ENCODE results near the gene RUNX1.
"Not testable (repeated sequence)": the region's sequence is repeated elsewhere in the genome, so short reads cannot be mapped to it uniquely, and the experiment has no call there.

The RUNX1 gene

DNA sequence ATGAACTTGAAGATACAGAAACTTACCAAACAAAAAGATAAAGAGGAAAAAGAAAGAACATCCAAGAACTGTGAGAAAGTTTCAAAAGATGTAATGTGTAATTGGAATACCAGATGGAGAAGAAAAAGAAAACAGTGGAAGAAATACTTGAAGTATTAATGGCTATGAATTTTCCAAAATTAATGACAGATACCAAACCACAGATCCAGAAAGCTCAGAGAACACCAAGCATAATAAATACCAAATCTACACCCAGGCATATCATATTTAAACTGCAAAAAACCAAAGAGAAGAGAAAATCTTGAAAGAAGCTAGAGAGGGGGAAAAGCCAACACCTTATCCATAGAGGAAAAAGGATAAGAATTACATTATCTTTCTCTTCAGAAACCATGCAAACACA lies 243.9 kb downstream of the RUNX1 start:
- DNase-seq (ENCODE audit: low read depth): no peak

DNA sequence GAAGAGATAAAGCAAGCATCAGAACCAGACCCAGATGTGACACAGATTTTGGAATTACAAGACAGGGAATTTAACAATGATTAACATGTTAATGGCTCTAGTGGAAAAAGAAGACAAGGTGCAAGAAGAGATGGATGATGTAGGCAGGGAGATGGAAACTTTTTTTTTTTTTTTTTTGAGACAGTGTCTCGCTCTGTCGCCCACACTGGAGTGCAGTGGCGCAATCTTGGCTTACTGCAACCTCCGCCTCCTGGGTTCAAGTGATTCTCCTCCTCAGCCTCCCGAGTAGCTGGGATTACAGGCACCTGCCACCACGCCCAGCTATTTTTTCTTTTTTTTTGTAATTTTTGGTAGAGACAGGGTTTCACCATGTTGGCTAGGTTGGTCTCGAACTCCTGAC lies 244.5 kb downstream of the RUNX1 start:
- DNase-seq (ENCODE audit: low read depth): not testable (repeated sequence)

DNA sequence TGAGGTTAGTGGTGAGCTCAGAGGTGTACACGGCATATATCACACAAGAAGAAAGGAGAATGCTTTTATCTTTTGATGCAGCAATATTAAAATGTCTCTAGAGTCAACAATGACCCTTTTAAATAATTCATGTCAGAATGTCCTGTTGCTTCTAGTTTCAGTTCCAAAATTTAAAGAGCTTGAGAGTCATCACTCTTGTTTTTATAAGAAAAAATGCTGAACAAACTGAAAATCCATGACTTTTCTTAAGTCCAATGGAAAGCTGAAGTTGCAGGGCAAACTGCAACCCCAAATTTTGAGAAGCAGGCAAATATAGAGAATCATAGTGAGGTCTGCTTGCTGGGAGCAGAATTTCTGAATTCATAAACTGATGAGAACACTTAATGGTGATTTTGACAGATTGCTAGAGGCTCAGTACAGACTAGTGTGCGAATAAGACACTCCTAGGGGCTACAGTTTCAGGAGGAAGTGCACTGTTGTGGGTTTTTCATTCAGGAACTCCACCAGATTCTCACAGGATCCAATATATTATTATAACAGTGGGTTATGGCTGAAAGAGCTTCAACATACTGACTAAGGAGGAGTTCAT lies 245.2 kb downstream of the RUNX1 start:
- DNase-seq (ENCODE audit: low read depth): no peak

DNA sequence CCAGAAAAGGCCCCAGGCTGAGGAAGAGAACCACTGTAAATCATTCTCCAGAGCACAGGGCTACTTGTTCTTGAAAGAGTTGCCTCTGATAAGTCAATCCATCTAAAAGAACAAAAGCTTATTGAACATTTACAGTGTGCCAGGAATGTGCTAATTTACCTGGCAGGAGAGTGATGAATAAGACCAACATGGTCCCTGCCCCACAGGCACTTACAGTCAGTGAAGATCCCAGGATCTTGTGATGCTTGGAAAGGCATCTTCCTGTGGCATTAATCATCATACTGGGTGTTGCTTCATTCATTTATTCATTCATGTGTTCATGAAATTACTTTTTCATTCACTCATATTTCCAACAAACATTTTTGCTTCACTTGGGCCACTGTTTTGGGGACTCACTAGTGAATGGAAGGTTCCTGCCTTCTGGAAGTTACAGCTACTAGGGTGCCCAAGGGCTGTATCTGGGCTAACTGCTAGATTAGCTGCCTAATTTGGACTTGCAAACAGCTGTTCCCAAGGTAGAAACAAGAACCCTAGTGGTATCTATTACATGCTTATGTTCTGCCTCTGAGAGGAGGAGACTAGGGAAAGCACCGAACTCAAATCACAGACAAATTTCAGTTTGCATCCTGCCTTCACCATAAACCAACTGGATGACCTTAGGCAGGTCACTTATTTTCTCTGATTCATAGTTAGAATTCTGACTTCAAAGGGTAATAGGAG lies 246.8 kb downstream of the RUNX1 start:
- no peak for DNase-seq (ENCODE audit: low read depth)

DNA sequence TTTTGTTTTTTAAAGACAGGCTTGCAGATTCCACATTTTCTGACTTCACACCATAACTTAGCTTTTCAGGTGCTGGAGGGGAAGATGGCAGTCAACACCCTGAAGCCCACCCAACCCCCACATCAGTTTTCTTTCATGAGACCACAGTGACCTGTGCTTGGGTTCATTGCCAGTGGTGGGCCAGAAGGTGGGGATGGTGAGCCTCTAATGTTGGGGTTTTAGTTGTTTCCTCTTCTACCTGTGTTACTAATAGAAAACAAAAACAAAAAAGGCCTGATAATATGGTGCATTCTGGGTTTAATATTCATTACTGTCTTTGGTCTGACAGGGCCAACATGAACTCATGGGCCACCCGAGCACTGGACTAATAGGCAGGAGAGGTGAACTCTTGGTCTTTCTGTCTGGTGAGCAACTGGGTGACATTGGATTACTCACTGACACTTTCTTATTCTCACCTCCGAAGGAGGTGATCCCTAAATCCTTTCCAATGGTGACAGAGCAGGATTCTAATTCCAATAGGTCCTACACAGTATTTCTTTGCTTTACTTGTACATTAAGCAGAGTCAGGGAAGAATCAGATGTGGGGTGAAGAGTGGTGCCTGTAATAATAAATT lies 247.5 kb downstream of the RUNX1 start:
- DNase-seq (ENCODE audit: low read depth): no peak

DNA sequence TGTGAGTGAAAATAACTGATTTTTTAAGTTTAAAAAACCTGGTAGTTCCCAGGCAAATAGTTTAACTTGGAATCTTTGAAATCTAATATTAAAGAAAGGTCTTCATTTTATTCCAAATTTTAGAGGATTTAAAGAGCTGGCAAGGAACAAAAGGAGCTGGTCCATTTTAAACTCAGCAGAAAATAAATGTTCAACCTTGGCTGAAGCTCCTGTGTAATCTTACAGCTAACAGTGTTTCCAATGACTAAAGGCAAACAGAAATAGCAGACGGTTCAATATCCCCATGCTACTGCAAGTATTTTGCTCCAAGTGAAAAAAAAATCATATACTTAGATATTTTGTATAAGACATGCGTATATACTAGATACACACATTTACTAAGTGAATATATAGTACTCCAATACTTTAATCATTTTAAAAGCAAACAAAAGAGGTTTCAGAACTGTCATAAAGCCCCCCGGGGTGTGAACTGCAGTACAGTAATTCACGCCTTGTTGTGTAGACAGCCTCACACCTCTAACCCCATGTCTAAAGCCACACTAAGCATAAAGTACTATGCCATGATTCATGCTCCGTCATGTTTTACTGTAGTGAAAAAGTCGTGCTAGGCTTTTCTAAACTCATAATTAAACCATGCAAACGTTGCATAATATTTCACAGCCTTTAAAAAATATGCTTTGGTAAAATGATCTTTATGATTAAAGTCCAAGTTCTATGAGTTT lies 248.1 kb downstream of the RUNX1 start:
- DNase-seq (ENCODE audit: low read depth): no peak

DNA sequence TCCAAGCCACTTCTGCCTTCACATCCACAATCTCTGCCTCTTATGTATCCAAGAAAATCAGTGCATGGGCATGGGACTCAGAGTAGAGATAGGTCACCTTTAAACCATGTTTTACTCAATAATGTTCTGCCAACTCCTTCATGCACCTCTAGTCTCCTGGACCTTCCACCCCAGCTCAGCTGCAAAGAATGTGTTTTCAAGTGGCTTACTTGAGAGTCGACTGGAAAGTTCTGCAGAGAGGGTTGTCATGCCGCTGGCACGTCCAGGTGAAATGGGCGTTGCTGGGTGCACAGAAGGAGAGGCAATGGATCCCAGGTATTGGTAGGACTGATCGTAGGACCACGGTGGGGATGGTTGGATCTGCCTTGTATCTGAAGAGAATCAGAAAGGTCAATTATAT lies 250.0 kb downstream of the RUNX1 start:
- no peak for DNase-seq (ENCODE audit: low read depth)

DNA sequence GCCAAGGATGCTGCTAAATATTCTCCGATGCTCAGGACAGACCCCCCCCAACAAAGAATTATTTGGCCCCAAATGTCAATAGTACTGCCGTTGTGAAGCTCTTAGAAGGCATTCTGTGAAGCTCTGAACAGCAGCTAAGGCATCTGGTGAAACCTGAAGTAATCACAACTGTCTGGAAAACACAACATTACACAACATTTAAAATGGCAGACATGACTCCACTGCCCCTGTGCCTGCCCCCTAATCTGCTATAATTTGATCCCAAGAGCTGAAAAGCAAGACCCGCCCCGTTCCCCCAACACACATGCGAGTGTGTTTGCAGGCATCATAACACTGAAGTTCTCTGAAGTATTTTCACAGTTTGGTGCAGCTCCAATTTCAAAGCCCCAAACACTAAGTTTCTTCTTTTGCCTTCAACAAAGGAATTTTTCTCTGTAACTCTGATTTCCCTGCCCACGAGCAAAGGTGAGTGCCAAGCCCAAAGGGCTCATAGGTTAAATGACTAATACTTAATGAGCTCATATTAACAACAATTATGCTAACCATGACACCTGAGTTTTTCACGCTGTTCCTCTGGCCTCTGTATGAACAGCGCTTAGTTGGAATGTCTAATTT lies 251.1 kb downstream of the RUNX1 start:
- no peak for DNase-seq (ENCODE audit: low read depth)

DNA sequence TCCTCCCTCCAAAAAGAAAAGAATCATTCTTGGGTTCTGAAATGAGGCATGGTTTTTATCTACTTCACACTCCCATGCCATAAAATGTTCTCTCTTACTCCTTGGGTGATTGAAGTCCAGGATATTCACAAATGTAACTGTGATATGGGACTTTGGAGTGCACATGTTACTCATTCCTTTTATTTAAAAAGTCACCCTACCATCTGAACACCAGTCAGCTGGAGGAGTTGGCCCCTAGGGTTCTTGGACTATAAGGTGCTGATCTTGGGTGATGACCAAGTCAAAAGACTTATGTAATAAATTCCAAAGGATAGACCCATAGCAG lies 251.9 kb downstream of the RUNX1 start:
- no peak for DNase-seq (ENCODE audit: low read depth)

DNA sequence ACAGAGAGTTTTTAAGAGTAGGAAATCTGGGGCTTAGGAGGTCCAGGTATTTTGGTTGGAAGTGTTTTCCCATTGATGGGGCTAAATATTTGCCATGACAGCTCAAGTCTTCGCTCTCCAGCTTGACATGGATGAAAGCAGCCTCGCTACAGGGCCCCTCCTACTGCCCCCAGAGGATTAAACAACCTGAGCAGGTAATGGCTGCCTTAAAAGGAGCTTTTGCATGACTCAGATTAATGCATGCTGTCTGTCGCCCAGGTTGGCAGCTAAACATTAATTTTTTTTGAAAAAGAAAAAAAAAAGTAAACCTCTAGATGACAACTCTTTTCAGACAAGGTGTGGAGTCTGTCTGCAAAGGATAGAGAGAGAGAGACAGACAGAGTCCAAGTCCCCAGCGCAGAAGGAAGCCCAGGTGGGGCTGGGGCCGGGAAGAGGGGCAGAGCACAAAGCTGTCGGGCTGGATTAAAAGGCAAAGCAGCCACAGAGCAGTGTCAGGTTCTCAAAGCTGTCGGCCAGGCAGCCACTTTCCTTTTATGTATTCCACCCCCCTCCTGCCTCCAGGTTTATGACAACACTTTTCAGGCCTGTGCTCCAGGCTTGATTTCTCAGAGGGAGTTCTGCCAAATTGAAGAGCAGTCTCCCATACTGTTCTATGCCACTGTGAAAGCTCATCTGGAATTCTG lies 252.4 kb downstream of the RUNX1 start:
- no peak for DNase-seq (ENCODE audit: low read depth)

DNA sequence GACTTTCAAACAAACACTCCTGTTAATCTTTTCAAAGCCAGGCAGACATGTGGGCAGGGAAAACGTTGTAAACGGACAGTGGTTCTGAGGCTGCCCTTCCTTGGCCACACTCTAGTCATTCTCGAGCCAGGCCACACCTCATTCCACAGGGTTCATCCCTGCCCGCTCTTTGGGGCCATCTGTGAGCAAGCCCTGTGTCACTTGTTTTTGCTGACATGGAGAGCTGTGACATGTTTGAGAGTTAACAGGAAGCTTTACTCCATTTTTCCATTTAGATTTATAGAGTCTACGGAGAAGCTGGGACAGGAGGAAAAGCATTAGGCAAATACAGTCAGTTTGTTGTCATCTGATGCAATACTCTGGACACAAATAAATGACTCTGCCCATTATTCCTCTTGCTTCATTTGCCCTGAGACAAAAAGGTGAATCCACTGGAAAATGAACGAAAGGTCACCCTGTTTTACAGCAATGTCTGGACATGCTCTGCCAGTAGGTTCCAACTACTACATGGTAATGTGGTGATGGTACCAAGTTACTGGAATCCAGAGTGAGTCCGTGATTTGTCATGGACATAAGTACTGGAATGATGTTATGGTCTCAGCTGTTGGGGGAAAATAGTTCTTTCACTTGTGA lies 253.4 kb downstream of the RUNX1 start:
- no peak for DNase-seq (ENCODE audit: low read depth)

DNA sequence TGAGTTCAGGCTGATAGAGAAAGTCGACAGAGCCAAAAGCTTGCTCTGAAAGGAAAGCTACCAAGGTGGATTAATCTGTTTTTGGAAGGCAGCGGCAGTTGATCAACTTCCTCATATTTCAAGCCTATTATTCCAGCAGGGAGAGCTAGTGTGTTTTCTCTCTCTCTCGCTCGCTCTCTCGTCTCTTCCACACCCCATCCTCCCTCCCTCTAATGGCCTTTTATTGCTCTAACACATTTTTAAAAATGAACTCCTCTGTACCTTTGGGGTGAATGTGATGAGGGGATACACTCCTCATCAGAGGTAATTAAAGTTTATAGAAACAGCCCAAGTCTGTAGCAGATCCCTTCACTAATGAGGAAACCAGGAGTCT lies 253.9 kb downstream of the RUNX1 start:
- DNase-seq (ENCODE audit: low read depth): no peak

DNA sequence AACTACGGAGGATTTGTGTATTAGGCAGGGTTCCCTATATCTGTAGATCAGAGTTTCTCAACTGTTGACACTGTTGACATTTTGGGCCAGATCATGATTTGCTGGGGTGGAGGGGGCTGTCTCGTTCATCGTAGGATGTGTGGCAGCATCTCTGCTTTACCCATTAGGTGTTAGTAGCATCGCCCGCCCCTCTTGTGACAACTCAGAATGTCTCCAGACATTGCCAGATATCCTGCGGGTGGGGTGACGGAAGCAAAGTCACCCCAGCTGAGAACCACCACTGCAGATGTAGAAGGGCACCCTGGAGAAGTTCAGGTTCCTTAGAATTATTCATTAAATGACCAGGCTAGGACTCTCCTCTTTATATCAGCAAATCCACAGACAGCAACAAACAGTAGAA lies 254.4 kb downstream of the RUNX1 start:
- no peak for DNase-seq (ENCODE audit: low read depth)

DNA sequence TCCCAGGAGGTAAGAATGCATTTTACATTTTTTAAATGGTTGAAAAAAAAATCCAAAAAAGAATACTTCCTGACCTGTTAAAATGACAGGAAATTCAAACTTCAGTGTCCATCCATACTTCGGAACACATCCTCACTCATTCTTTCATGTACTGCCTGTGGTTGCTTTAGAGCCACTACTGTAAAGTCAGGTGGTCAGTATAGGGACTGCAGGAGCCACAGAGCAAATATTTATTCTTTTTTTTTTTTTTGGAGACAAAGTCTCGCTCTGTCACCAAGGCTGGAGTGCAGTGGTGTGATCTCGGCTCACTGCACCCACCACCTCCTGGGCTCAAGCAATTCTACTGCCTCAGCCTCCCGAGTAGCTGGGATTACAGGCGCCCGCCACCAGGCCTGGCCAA lies 255.6 kb downstream of the RUNX1 start:
- DNase-seq (ENCODE audit: low read depth): no peak

DNA sequence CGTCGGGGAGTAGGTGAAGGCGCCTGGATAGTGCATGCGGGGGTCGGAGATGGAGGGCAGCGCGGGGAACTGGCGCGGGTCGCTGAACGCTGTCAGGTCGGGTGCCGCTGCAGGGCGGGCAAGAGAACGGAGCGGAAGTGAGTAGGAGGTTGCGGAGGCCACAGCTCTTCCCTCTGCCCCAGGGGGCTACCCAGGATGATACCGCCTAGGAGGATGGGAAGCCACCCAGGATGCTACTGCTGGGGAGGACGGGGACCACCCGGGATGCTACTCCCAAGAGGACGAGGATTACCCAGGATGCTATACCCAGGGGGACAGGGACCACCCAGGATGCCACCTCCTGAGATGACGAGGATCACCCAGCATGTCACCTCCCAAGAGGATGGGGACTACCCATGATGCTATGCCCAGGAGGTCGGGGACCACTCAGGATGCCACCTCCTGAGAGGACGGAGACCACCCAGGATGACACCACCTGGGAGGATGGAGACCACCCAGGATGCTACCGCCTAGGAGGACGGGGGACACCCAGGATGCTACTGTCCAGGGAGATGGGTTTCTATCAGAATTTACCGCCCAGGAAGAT lies 256.5 kb downstream of the RUNX1 start:
- no peak for DNase-seq (ENCODE audit: low read depth)

DNA sequence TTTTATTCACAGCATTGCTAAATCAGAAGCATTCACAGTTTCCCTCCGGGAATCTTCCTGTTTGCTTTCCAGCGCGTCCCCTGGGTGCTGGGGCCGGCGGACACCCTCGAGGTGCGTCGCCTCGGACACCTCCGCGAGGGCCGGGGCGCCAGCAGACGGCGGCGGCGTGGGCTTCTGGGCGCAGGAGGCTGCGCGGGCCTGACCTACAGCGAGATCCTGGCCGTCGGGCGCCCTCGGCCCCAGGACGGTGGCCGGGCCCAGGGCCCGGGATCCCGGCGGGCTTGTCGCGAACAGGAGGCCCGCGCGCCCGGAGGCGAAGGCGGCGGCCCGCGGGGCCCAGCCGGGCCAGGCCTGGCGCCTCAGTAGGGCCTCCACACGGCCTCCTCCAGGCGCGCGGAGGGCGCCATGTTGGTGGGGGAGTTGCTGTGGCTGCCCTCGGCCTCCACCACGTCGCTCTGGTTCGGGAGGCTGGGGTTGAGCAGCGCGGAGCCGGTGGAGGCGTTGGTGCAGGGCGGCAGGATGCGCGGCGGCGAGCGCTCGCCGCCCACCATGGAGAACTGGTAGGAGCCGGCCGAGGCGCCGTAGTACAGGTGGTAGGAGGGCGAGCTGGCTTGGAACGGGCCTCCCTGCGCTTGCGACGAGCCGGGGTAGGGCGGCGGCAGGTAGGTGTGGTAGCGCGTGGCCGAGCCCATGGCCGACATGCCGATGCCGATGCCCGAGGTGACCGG lies 257.2 kb downstream of the RUNX1 start:
- DNase-seq (ENCODE audit: low read depth): no peak

DNA sequence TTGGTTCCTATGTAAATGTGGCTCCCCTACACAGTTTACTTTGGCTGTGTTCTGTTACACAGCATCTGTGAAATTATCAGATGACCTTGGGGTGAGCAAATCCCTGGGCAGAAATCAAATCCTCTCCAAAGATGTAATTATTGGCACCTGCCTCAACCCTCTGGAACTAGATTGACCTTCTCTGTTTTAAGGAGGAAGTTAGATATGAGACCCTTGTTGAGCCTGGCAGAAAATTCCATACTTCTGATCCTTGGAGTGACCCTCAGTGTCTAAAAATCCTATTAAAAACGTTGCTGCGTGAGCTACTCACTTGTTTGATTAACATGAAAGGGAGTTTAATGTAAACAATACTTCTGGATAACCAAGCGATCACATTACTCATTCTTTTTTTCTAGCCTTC lies 258.3 kb downstream of the RUNX1 start:
- no peak for DNase-seq (ENCODE audit: low read depth)

DNA sequence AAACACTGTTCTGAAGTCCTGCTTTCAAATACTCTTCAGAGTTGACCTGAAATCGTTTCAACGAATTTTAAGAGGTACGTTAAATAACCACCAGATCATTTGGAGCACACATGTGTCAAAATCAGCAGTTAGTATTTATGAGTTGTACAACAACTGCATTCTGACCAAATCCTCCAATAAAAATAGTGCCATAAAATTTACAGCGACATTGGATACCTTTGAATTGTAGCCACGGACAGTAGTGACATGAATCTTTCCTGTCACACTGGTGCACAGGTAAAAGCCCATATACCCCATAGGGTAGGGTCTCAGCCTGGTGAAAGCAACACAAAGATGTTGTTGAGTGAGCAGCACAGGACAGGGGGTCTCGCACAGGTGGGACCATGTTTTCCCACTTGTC lies 258.8 kb downstream of the RUNX1 start:
- no peak for DNase-seq (ENCODE audit: low read depth)

DNA sequence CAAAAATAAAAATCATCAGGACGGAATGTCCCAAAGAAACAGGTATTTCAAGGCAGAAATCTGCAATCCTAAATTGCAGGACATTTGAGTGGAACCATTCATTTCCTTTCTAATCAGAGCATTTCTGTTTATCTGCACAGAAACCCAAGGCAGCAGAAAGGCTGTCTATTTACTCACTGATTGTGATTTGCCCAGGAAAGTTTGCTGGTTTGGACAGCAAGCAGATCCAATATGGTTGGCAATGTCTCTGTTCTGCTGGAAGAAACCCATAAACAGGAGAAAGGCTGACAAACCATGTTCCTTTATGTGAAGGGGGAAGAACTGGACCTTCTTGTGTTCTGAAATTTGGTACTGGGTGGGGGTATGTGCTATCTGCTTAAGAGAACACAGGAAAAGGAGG lies 260.2 kb downstream of the RUNX1 start:
- no peak for DNase-seq (ENCODE audit: low read depth)

DNA sequence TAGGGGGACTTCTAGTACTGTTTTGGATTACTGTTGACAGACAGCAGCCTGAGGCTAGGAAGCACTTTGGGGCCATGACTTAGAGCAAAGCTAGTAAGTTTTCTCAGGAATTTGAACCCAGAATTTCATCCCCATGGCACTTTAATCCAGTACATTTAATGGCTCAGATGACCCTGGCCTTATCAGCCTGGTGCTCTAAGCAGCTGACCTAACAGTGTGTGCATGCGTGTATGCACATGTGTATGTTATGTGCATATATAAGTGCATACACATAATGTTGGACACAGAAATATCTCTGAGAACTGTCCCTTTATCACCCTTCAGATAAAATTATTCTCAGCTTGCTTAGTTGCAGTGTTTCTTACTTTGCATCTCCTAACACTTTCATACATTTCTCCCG lies 265.3 kb downstream of the RUNX1 start:
- no peak for DNase-seq (ENCODE audit: low read depth)

Data from stimulated activated CD4-positive, alpha-beta T cell treated with anti-CD3 and anti-CD28 coated beads, Interleukin-2, amount 100 ng/mL, for 4 hours (primary cell).